Neural progenitor cell (in vitro differentiated cells): ENCODE results near the gene YY2.

ENCODE experiments used
- CTCF ChIP-seq: fragments of 200-600 bp; sonication (generic); IDR thresholded peaks from 2 replicates; pipeline ENCODE4 v1.5.1; 2017; ENCODE audit warnings: antibody characterized with exemption, mild to moderate bottlenecking
- EZH2 ChIP-seq: fragments of 200-600 bp; sonication (generic); IDR thresholded peaks from 2 replicates; pipeline ENCODE4 v1.6.1; 2017; ENCODE audit warnings: antibody characterized with exemption, mild to moderate bottlenecking, moderate library complexity

GRCh38 chrX:21839334-21840192 lies 16.2 kb upstream of the YY2 start, which contains the start of gene MBTPS2:
- TF ChIP-seq CTCF (peak; percentile 25), EZH2 (no peak)
